Progenitor cell of endocrine pancreas (in vitro differentiated cells): ENCODE results near the gene ZNF552. TPM values are rescaled to one million over a fixed set of nuclear protein-coding genes. Genes with fewer than 3 reads are reported as not detected.

ENCODE experiments used
- DNase-seq: peaks from one replicate; pipeline ENCODE4 v3.0.0; 2021; ENCODE audit warnings: low spot score; ENCODE audit not compliant: unreplicated experiment
- H3K27ac Mint-ChIP-seq: 2 replicates; pipeline ENCODE4 v1.8.0; 2021; ENCODE audit warnings: mild to moderate bottlenecking, moderate library complexity, mixed read lengths
- H3K27me3 Mint-ChIP-seq: 2 replicates; pipeline ENCODE4 v1.8.0; 2021; ENCODE audit warnings: mixed read lengths
- H3K36me3 Mint-ChIP-seq: 2 replicates; pipeline ENCODE4 v1.8.0; 2022; ENCODE audit warnings: mixed read lengths; ENCODE audit not compliant: insufficient read depth
- H3K4me1 Mint-ChIP-seq: 2 replicates; pipeline ENCODE4 v1.8.0; 2021; ENCODE audit warnings: low read depth, mixed read lengths
- H3K4me3 Mint-ChIP-seq: 2 replicates; pipeline ENCODE4 v1.8.0; 2021; ENCODE audit warnings: low read depth, mild to moderate bottlenecking, moderate library complexity, mixed read lengths
- H3K9me3 Mint-ChIP-seq: 2 replicates; pipeline ENCODE4 v1.8.0; 2021; ENCODE audit warnings: low read depth, mixed read lengths
- total RNA-seq: library from RNA; stranded (reverse); gene quantifications from 2 replicates; pipeline ENCODE4 v1.2.1, GENCODE V29; 2021
- TF ChIP-seq, protein P1 (sequence below): fragments of 200-600 bp; sonication (generic); IDR thresholded peaks from one replicate; pipeline ENCODE4 v1.5.0; 2021; ENCODE audit warnings: antibody characterized with exemption, mild to moderate bottlenecking; ENCODE audit not compliant: unreplicated experiment

Gene ZNF552
- total RNA-seq, 1 donor from 2014 or later = 27.9 TPM

- no peak for DNase-seq
- Mint-ChIP-seq H3K4me1 (no peaks in the 10 kb centered on the region), H3K27me3 (no peaks in the 10 kb centered on the region), H3K9me3 (peaks cover 6% of the 10 kb centered on the region), H3K36me3 (peaks cover 48% of the 10 kb centered on the region), H3K4me3 (no peak overlapping the region), H3K27ac (no peak overlapping the region)
- TF ChIP-seq, protein P1, sequence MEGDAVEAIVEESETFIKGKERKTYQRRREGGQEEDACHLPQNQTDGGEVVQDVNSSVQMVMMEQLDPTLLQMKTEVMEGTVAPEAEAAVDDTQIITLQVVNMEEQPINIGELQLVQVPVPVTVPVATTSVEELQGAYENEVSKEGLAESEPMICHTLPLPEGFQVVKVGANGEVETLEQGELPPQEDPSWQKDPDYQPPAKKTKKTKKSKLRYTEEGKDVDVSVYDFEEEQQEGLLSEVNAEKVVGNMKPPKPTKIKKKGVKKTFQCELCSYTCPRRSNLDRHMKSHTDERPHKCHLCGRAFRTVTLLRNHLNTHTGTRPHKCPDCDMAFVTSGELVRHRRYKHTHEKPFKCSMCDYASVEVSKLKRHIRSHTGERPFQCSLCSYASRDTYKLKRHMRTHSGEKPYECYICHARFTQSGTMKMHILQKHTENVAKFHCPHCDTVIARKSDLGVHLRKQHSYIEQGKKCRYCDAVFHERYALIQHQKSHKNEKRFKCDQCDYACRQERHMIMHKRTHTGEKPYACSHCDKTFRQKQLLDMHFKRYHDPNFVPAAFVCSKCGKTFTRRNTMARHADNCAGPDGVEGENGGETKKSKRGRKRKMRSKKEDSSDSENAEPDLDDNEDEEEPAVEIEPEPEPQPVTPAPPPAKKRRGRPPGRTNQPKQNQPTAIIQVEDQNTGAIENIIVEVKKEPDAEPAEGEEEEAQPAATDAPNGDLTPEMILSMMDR = no peak
Observed at GRCh38 chr19:57789288-57789687, 25.4 kb downstream of the ZNF552 start.

DNA sequence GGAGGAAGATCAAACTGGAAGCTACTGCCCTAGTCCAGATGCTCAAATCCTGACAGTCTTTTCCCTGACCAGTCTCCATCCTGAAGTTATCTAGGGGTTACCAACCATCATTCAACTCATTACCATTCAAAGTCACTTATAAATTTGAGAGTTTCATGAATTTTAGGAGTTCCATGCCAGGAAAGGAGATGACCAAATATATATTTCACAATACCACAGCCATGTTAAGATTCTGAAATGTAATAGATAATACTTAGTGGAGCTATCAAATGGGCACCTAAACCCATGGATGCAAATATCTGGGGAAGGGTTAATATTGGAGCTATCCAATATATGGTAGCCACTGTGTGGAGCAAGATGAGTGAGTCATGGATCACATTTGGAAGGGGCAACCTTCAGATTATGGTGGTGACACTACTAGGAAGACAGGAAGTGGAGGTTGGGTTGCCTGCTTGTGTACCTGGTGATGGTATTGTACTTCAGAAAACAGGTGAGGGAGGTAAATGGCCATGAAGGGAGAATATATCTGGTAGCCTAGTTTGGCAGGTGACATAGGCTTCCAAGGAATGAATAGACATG is 26.5 kb downstream of the ZNF552 start:
- H3K4me1 Mint-ChIP-seq = no peaks in the 10 kb centered on the region
- H3K27ac Mint-ChIP-seq = no peak overlapping the region
- no peak for DNase-seq
- H3K36me3 Mint-ChIP-seq = peaks cover 50% of the 10 kb centered on the region
- TF ChIP-seq, protein P1 = no peak
- no peak overlapping the region for H3K4me3 Mint-ChIP-seq
- no peaks in the 10 kb centered on the region for H3K27me3 Mint-ChIP-seq
- H3K9me3 Mint-ChIP-seq = peaks cover 6% of the 10 kb centered on the region

- Mint-ChIP-seq H3K4me1 (no peaks in the 10 kb centered on the region), H3K4me3 (no peak overlapping the region), H3K27ac (no peak overlapping the region), H3K27me3 (no peaks in the 10 kb centered on the region), H3K36me3 (peaks cover 52% of the 10 kb centered on the region), H3K9me3 (peaks cover 6% of the 10 kb centered on the region)
- TF ChIP-seq, protein P1 = no peak
- no peak for DNase-seq
Observed at GRCh38 chr19:57786906-57787305, 27.8 kb downstream of the ZNF552 start.

GRCh38 chr19:57786286-57786685 is 28.4 kb downstream of the ZNF552 start:
- Mint-ChIP-seq H3K27me3 (no peaks in the 10 kb centered on the region), H3K9me3 (peaks cover 6% of the 10 kb centered on the region), H3K4me1 (no peaks in the 10 kb centered on the region), H3K4me3 (no peak overlapping the region), H3K27ac (no peak overlapping the region), H3K36me3 (peaks cover 54% of the 10 kb centered on the region)
- TF ChIP-seq, protein P1 = no peak
- DNase-seq = no peak

- Mint-ChIP-seq H3K9me3 (peaks cover 49% of the 10 kb centered on the region), H3K4me1 (no peaks in the 10 kb centered on the region), H3K4me3 (no peak overlapping the region), H3K27ac (no peak overlapping the region), H3K36me3 (peaks cover 73% of the 10 kb centered on the region), H3K27me3 (no peaks in the 10 kb centered on the region)
- DNase-seq = no peak
- TF ChIP-seq, protein P1 = no peak
Observed at GRCh38 chr19:57779220-57779845, 35.4 kb downstream of the ZNF552 start.
